HG03066 (cell line): ENCODE measurements around the gene MTARC2.
"Not testable (repeated sequence)": the region's sequence is repeated elsewhere in the genome, so short reads cannot be mapped to it uniquely, and the experiment has no call there.

ENCODE experiments used
- ATAC-seq: cut with Tn5 transposase; IDR thresholded peaks from one replicate; pipeline ENCODE4 v1.9.1; 2021; ENCODE audit warnings: low read depth; ENCODE audit not compliant: unreplicated experiment

The MTARC2 gene

GRCh38 chr1:220748089-220748934 lies at the start of gene MTARC2:
TSS of gene MTARC2 (plus strand) at chr1:220748322. CDS start at chr1:220748532, 210 bp downstream.
- ATAC-seq: peak; percentile 85

DNA sequence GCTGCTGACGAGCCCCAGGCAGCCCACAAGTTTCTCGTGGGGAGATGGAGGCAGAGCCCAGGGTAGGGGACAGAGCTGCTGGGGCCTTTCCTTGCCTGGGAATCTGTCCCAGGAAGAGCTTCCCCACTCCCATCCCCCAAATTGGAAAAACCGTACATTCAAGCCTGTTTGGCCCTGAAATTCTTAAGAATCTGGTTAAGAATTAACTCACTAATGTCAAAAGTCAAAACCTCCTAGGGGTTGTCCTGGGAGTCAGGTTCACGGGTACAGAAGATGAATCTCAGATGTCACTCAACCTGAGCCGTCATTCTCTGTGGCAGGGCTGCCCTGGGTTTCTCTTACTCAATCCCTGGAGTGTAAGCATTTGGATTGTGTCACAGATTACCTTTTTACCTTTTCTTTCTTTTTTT lies 49.5 kb upstream of the MTARC2 start:
- ATAC-seq: no peak

- ATAC-seq: no peak
Measured at GRCh38 chr1:220699044-220699443, 49.1 kb upstream of the MTARC2 start.

GRCh38 chr1:220700556-220701179 lies 47.5 kb upstream of the MTARC2 start:
- no peak for ATAC-seq

DNA sequence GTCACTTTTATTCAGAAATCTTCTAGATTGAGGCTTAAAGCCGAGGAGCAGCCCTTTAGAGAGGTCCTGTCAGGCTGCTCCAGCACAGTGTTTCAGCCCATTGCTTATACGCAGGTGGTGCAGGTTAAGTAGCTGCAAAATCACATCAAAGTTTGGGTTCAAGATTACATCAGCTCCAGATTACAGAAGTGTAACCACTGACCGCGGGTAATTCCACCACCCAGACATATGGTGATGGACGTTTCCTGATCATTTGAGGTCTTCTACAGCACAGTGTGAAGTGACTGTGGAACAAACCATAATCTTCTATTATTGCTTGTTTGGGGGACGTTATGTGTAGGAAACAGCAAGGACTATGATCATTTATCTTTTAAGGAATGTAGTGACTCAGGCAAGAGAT lies 46.1 kb upstream of the MTARC2 start:
- no peak for ATAC-seq

- ATAC-seq: no peak
Measured at GRCh38 chr1:220702733-220703270, 45.3 kb upstream of the MTARC2 start.

GRCh38 chr1:220703305-220703704 lies 44.8 kb upstream of the MTARC2 start:
- no peak for ATAC-seq

DNA sequence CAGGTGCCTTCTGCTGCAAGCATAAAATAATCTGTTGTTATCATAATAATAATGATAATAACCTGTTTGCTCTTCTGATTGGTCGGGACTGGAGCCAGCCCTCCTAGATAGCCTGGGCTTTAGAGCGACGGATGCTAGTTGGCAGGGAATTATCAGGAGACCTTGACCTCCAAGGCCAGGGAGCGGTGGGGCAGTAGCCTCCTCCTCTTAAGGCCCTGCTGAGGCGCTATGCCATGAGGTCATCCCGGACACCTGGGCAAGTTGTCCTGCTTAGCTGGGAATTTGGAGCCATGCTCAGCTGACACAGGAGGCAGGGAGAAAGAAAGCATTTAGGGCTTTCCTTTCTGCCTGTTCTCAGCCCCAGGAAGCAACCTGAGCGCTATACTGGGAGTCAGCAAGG lies 42.3 kb upstream of the MTARC2 start:
- ATAC-seq: no peak

DNA sequence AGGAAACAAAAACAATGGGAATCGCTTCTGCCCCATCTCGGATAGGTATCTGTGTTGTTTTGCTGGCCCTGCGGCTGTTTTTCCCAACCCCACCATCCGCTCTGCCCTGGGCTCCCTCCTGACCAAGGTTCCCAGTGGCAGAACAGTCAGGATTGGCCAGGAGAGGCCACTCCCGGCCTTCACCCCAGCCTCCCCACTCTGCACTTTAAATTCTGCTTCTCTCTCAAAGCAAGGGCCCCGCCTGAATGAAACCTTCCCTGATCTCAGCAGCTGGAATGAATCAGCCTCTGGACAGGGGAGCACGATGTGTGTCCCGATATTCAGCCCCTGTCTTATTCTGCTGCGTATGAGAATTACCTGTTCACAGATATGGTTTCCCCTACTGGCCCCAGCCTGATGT lies 41.6 kb upstream of the MTARC2 start:
- no peak for ATAC-seq

DNA sequence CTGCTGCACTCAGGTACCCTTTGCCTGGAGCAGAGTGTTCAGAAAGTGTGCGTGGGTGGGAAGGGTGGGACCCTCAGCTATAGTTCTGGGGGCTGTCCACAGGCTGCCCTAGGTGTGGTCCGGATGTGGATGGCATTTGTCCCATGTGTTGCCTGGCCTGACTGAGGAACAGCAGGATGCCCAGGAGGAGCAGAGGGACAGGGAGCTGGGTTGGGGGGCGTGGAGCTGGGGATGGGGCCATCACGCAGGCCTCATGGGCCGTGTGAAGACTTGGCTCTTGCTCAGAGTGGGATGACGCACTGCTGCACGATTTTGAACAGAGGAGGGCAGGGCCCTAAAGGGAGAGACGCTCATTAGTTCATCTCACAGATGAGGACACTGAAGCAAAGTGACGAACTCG lies 41.0 kb upstream of the MTARC2 start:
- ATAC-seq: no peak

DNA sequence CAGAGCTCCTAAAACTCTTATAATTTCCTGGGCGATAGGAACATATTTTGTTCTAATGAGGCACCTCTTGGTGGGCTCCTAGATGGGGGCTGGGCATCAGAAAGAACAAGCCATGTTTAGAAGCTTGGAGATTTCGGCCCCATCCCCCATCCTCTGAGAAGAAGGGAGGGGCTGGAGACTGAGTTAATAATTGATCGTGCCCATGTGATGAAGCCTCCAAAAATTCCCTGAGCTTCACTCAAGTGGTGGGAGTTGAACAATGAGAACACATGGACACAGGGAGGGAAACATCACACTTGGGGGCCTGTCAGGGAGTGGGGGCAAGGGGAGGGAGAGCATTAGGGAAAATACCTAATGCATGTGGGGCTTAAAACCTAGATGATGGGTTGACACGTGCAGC lies 39.9 kb upstream of the MTARC2 start:
- no peak for ATAC-seq

GRCh38 chr1:220708936-220709801 lies 39.0 kb upstream of the MTARC2 start:
- ATAC-seq: no peak

GRCh38 chr1:220710333-220710732 lies 37.8 kb upstream of the MTARC2 start:
- ATAC-seq: no peak

GRCh38 chr1:220711056-220711809 lies 36.9 kb upstream of the MTARC2 start:
- ATAC-seq: peak; percentile 81

GRCh38 chr1:220715986-220716385 lies 32.1 kb upstream of the MTARC2 start:
- not testable (repeated sequence) for ATAC-seq

- no peak for ATAC-seq
Measured at GRCh38 chr1:220717800-220718640, 30.1 kb upstream of the MTARC2 start.

GRCh38 chr1:220721266-220721665 lies 26.9 kb upstream of the MTARC2 start:
- not testable (repeated sequence) for ATAC-seq

DNA sequence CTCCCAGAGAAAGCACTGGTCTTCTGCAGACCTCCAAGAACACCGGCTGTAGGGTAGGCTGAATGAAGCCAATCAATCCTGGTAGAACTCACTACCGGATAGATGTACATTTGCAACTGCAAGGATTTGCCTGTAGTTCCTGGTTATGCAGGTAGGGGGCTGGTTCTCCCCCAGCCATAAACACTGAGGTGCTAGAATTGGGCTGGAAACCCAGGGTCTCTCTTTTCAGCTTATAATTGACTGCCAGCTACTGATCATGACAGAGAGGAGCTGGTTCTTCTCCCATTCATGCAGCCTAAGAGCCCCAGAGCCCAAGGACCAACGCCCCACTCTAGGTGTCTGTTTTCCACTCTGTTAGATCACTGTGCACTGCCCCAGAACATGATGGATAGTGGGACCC lies 21.5 kb upstream of the MTARC2 start:
- no peak for ATAC-seq

GRCh38 chr1:220727519-220727918 lies 20.6 kb upstream of the MTARC2 start:
- ATAC-seq: no peak
